Erythroblast (primary cell): ENCODE data around the gene AHCYL2.
"Not testable (repeated sequence)": the region's sequence is repeated elsewhere in the genome, so short reads cannot be mapped to it uniquely, and the experiment has no call there.

Experiments
- DNase-seq, 2 experiments: peaks; one replicate each; lab custom pipeline; 2025; lab: John Stamatoyannopoulos, UW
- GATA1 ChIP-seq: IDR thresholded peaks from 2 replicates; pipeline ENCODE4 v1.6.1; 2011; ENCODE audit warnings: low read depth, mild to moderate bottlenecking, control low read depth, low read length, moderate library complexity
- POLR2A ChIP-seq: IDR thresholded peaks from 2 replicates; pipeline ENCODE4 v1.6.1; 2011; ENCODE audit warnings: mild to moderate bottlenecking, low read length

Gene AHCYL2

DNA sequence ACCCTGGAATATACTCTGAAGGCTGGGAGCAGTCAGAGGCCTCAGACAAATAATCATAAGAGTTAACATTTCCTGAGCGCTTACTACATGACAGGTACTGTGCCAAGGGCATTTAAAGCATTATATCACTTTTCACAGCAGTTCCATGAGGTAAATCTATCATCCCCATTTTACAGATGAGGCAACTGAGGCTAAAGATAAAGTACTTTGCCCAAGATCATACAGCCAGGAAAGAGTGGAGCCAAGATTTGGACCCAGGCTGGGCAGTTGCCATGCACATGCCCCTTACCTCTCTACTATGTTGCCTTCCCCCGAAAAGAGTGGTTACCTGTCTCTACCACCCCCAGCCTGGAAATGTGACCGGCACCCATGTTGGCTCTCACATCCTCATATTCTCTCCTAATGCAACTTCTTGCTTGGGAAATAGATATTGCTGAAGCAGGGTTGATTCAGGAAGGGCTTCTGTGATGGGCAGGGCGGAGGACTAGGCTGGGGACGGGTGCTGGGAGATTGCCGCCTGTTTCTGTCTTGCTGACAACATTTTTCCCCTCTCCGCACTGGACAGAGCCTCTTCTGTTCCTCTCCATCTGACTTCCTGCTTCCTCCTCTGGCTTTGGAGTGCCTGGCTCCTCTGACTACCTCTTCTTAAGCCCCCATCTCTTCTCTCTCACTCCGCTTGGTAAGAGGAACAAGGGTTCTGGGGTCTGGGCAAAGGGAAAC is 22.6 kb upstream of the AHCYL2 start:
- TF ChIP-seq POLR2A (no peak), GATA1 (no peak)
- DNase-seq = no peak

DNA sequence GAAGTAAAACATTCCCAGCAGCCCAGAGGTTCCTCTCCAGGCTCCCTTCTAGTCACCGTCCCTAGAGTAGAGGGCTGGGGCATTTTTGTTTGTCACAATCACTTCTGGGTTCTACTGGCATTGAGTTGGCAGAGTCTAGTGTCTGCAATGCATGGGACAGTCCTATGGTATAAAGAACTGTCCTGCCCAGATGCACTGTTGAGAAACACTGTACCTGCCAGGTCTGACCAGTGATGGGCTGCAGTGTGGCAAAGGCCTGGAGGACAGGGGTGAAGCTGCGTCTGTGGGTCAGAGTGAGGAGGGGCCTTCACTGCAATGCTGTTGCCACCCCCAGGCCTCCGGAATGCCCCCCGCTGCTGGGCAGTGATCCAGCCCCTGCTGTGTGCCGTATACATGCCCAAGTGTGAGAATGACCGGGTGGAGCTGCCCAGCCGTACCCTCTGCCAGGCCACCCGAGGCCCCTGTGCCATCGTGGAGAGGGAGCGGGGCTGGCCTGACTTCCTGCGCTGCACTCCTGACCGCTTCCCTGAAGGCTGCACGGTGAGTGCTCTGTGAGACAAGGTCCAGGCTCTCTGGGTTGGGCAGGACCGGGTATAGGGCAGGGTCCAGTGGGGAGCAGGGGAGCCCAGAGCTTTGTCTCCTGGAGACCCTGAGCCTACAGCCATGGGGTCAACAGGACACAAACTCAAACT is 21.6 kb upstream of the AHCYL2 start:
- DNase-seq = no peak
- no peak for TF ChIP-seq POLR2A
- TF ChIP-seq GATA1 = no peak

DNA sequence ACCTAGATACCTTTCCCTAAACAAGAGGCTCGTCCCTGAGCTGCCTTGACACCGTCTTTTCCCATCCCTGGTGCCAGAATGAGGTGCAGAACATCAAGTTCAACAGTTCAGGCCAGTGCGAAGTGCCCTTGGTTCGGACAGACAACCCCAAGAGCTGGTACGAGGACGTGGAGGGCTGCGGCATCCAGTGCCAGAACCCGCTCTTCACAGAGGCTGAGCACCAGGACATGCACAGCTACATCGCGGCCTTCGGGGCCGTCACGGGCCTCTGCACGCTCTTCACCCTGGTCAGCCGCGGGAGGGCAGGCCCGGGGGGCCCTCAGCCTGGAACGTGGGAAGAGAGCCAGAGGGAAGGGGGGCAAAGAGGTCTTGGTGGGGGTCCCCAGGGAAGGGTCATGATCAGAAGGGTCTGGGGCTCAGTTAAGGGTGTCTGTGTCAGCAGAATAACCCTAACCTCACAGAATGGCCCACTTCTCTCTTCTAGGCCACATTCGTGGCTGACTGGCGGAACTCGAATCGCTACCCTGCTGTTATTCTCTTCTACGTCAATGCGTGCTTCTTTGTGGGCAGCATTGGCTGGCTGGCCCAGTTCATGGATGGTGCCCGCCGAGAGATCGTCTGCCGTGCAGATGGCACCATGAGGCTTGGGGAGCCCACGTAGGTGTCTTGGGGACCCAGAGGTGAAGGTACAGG is 19.6 kb upstream of the AHCYL2 start:
- no peak for DNase-seq
- TF ChIP-seq POLR2A = no peak
- no peak for TF ChIP-seq GATA1

DNA sequence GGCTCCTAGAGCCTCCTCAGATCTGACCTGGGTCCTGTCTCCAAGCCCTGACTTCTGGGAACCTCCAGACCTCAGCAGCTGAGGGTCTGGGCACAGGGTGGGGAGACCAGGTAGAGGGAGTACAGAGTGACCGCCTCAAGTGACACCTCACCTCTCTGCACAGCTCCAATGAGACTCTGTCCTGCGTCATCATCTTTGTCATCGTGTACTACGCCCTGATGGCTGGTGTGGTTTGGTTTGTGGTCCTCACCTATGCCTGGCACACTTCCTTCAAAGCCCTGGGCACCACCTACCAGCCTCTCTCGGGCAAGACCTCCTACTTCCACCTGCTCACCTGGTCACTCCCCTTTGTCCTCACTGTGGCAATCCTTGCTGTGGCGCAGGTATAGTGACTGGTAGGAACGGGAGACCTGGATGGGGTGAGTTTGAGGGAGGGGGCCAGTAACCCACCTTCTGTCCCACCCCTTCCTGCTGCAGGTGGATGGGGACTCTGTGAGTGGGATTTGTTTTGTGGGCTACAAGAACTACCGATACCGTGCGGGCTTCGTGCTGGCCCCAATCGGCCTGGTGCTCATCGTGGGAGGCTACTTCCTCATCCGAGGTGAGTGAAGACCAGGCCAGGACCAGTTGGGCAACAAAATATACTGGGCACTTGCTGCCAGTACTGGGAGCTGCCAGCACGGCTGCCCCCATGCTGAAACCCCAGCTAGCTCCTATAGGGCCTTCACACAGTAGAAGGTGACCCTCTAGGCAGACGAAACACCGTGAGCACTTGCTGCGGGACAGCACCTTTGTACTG is 18.6 kb upstream of the AHCYL2 start:
- TF ChIP-seq POLR2A (no peak), GATA1 (no peak)
- DNase-seq = no peak

DNA sequence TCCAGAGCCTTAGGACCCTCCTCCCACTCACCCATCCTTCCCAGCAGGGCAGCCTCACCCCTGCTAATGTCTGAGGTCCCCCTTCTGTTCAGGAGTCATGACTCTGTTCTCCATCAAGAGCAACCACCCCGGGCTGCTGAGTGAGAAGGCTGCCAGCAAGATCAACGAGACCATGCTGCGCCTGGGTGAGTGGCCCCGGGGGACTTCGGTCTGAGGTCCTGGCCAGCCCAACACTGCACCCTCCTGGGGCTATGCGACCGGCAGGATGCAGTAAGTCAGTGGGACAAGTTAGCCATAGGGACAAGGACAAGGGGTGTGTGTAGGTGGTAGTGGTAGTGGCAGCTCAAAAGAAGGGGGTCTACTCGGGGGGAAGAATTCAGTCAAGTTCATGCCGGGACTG is 16.2 kb upstream of the AHCYL2 start:
- no peak for TF ChIP-seq POLR2A
- no peak for TF ChIP-seq GATA1

DNA sequence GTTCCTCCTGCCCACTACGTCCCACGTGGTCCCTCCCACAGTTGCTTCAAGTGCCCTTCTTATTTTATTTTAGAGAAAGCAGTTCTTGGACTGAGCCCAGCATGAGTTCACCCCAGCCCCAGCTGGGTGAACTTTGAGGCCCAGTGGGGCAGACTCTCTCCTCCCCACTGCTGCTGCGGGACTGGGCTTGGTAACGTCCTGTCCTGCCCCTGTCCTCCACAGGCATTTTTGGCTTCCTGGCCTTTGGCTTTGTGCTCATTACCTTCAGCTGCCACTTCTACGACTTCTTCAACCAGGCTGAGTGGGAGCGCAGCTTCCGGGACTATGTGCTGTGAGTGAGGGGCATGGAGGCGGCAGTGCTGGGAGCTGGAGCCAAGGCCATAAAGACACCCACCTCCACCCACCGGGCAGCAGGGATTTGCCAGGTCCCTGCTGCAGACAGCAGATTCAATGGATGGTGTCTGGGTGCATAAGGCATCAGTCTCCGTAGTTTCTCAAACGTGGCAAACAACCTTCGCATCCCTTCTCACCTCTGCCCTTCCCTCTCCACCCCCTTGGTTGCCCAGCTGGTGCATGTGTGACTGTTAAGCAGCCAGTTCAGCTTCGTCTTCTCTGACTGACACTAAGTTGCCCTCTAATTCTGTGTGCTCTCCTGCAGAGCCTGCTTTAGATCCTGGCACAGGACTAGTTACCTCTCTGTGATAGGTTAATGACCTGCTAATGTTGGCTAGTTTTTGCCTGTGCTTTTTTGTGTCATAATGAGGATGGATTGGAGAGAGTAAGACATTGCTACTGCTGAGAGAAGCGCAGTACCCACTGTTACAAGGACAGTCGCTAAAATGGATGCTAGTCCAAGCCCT is 15.5 kb upstream of the AHCYL2 start:
- TF ChIP-seq GATA1 = no peak
- no peak for TF ChIP-seq POLR2A
- DNase-seq = no peak

More for the DNA sequence above, 16.2 kb upstream of the AHCYL2 start:
- DNase-seq = no peak

DNA sequence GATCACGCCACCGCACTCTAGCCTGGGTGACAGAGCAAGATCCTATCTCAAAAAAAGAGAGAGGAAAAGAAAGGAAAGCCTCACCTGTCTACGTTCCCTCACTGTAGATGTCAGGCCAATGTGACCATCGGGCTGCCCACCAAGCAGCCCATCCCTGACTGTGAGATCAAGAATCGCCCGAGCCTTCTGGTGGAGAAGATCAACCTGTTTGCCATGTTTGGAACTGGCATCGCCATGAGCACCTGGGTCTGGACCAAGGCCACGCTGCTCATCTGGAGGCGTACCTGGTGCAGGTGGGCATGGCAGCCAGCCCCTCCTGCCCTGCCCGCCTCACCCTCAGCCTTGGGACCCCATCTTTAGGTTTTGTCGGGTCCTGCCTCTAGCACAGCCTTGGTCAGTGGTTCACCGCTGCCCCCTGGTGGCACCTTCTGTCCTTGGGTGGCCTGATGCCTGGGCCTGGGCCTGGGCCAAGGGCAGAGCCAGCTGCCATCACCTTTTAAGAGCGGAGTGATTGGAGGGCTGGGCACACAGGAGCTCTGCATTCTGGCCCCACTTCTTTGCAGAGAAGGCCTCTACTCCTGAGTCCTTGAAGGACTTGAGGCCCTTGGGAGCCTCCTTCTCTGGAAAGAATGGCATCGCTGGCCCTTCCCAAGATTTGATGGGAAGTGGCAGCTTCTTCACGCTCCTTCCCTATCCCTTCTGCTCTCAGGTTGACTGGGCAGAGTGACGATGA is 14.4 kb upstream of the AHCYL2 start:
- TF ChIP-seq GATA1 (no peak), POLR2A (no peak)

DNA sequence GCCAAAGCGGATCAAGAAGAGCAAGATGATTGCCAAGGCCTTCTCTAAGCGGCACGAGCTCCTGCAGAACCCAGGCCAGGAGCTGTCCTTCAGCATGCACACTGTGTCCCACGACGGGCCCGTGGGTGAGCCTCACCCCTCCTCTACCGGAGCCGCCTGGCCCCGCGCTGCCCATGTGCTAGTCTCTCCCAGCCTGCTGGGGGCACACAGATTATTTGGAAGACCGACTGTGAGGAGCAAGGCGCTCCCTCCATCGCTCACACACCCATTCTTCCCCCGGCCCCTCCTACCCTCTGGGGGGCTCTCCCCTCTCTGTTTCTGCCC is 13.9 kb upstream of the AHCYL2 start:
- TF ChIP-seq GATA1 (no peak), POLR2A (no peak)
- DNase-seq = no peak

More for the DNA sequence above, 14.4 kb upstream of the AHCYL2 start:
- DNase-seq = peak; percentile 44 to 73

DNA sequence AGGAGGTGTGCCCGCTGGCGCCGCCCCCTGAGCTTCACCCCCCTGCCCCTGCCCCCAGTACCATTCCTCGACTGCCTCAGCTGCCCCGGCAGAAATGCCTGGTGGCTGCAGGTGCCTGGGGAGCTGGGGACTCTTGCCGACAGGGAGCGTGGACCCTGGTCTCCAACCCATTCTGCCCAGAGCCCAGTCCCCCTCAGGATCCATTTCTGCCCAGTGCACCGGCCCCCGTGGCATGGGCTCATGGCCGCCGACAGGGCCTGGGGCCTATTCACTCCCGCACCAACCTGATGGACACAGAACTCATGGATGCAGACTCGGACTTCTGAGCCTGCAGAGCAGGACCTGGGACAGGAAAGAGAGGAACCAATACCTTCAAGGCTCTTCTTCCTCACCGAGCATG is 12.7 kb upstream of the AHCYL2 start:
- DNase-seq = no peak
- TF ChIP-seq POLR2A = no peak
- TF ChIP-seq GATA1 = no peak

DNA sequence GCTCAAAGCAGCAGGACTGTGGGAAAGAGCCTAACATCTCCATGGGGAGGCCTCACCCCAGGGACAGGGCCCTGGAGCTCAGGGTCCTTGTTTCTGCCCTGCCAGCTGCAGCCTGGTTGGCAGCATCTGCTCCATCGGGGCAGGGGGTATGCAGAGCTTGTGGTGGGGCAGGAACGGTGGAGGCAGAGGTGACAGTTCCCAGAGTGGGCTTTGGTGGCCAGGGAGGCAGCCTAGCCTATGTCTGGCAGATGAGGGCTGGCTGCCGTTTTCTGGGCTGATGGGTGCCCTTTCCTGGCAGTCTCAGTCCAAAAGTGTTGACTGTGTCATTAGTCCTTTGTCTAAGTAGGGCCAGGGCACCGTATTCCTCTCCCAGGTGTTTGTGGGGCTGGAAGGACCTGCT is 12.2 kb upstream of the AHCYL2 start:
- DNase-seq = no peak
- no peak for TF ChIP-seq POLR2A

DNA sequence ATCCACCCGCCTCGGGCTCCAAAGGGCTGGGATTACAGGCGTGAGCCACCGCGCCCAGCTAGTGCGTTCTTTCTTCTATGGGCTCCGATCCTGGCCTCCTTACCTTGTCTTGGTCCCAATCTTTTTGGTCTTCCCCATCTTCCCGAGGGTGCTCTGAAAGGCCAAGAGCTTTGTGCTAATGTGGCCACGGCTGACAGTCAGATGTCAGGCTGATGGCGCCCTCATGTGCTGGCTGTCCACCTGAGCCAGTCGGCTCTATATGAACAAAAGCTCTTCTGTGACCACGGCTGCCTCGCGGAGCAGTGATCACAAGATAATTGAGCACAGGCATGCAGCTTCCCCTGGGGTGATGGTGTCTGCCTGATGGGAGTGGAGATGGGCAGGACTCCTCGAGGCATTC is 11.0 kb upstream of the AHCYL2 start:
- peak; percentile 10 to 11 for DNase-seq
- no peak for TF ChIP-seq GATA1
- no peak for TF ChIP-seq POLR2A

DNA sequence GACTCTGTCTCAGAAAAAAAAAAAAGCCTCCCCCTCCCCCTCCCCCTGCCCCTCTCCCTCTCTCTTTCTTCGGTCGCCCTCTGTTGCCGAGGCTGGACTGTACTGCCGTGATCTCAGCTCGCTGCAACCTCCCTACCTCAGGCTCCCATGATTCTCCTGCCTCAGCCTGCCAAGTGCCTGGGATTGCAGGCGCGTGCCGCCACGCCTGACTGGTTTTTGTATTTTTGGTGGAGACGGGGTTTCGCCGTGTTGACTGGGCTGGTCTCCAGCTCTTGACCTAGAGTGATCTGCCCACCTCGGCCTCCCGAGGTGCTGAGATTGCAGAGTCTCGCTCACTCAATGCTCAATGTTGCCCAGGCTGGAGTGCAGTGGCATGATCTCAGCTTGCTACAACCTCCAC is 9.1 kb upstream of the AHCYL2 start:
- not testable (repeated sequence) for DNase-seq

DNA sequence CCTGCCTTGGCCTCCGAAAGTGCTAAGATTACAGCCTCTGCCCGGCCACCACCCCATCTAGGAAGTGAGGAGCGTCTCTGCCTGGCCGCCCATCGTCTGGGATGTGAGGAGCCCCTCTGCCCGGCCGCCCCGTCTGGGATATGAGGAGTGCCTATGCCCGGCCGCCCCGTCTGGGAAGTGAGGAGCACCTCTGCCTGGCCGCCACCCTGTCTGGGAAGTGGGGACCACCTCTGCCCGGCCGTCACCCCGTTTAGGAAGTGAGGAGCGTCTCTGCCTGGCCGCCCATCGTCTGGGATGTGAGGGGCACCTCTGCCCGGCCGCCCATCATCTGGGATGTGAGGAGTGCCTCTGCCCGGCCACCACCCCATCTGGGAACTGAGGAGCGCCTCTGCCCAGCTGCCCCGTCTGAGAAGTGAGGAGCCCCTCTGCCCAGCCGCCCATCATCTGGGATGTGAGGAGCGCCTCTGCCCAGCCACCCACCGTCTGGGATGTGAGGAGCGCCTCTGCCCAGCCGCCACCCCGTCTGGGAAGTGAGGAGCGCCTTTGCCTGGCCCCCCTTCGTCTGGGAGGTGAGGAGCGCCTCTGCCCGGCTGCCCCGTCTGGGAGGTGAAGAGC is 8.6 kb upstream of the AHCYL2 start:
- DNase-seq = not testable (repeated sequence)

DNA sequence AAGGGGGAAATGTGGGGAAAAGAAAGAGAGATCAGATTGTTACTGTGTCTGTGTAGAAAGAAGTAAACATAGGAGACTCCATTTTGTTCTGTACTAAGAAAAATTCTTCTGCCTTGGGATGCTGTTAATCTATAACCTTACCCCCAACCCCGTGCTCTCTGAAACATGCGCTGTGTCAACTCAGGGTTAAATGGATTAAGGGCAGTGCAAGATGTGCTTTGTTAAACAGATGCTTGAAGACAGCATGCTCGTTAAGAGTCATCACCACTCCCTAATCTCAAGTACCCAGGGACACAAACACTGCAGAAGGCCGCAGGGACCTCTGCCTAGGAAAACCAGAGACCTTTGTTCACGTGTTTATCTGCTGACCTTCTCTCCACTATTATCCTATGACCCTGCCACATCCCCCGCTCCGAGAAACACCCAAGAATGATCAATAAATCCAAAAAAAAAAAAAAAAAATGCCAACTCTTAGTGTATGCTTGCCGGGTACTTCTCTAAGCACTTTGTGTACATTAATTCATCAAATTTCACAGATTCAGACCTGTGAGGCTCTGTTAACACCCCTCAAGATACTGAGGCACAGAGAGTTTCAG is 7.9 kb upstream of the AHCYL2 start:
- DNase-seq = not testable (repeated sequence)
